Measurements from ENCODE around the gene LRRC17. TPM values are rescaled to one million over a fixed set of nuclear protein-coding genes. Genes with fewer than 3 reads are reported as not detected.
"Not testable (repeated sequence)": the region's sequence is repeated elsewhere in the genome, so short reads cannot be mapped to it uniquely, and the experiment has no call there.

Gene LRRC17
- total RNA-seq, 2 donors from 2014 or later: 2.0 to 2.9 TPM

GRCh38 chr7:102944241-102944640, 31.4 kb downstream of the LRRC17 start:
- no peak for ATAC-seq
- no peaks in the 10 kb centered on the region for H3K36me3 ChIP-seq (replicated peaks in 1 of 2; ENCODE audit: insufficient read depth in 1 of 2, low read depth in 2 of 2)
- intact Hi-C loops (cut with DNase I): no loop called here
- H3K27me3 ChIP-seq: no peaks in the 10 kb centered on the region
- H3K27ac ChIP-seq: no peak overlapping the region
- 89 to 91% methylated on average over 4 of the region's 4 CpGs for WGBS, 2 donors
- H3K4me1 ChIP-seq: no peaks in the 10 kb centered on the region
- no peak for DNase-seq
- no peak for TF ChIP-seq POLR2A (IDR thresholded peaks at IDR 0.05)
- TF ChIP-seq CTCF (IDR thresholded peaks at IDR 0.05): no peak
- H3K4me3 ChIP-seq: no peak overlapping the region
- H3K9me3 ChIP-seq: no peaks in the 10 kb centered on the region

- Histone ChIP-seq H3K9me3 (no peaks in the 10 kb centered on the region), H3K36me3 (replicated peaks in 1 of 2; ENCODE audit: insufficient read depth in 1 of 2, low read depth in 2 of 2) (no peaks in the 10 kb centered on the region), H3K27me3 (no peaks in the 10 kb centered on the region), H3K4me3 (no peak overlapping the region), H3K4me1 (no peaks in the 10 kb centered on the region), H3K27ac (no peak overlapping the region)
- DNase-seq (no peak), ATAC-seq (no peak)
- 85 to 97% methylated on average over 3 of the region's 3 CpGs for WGBS, 2 donors
- TF ChIP-seq POLR2A (IDR thresholded peaks at IDR 0.05): no peak
- TF ChIP-seq CTCF (IDR thresholded peaks at IDR 0.05): no peak
- intact Hi-C loops (cut with DNase I): no loop called here
Observed at GRCh38 chr7:102951839-102952238, 39.0 kb downstream of the LRRC17 start.

- ATAC-seq: no peak
- TF ChIP-seq CTCF (IDR thresholded peaks at IDR 0.05): no peak
- no peak for TF ChIP-seq POLR2A (IDR thresholded peaks at IDR 0.05)
- Histone ChIP-seq H3K4me3 (no peak overlapping the region), H3K27me3 (no peaks in the 10 kb centered on the region), H3K36me3 (replicated peaks in 1 of 2; ENCODE audit: insufficient read depth in 1 of 2, low read depth in 2 of 2) (no peaks in the 10 kb centered on the region), H3K9me3 (no peaks in the 10 kb centered on the region), H3K4me1 (no peaks in the 10 kb centered on the region), H3K27ac (no peak overlapping the region)
- intact Hi-C loops (cut with DNase I): no loop called here
- DNase-seq: no peak
Observed at GRCh38 chr7:102953406-102953805, 40.6 kb downstream of the LRRC17 start.

- intact Hi-C loops (cut with DNase I): not testable (repeated sequence)
Observed at GRCh38 chr7:102954359-102954758, 41.6 kb downstream of the LRRC17 start.

GRCh38 chr7:102958004-102958403, 45.2 kb downstream of the LRRC17 start:
- ATAC-seq; intact Hi-C loops (cut with DNase I); H3K36me3 ChIP-seq (replicated peaks in 1 of 2; ENCODE audit: insufficient read depth in 1 of 2, low read depth in 2 of 2); H3K27ac ChIP-seq; H3K27me3 ChIP-seq; H3K4me3 ChIP-seq; DNase-seq; H3K4me1 ChIP-seq; H3K9me3 ChIP-seq: not testable (repeated sequence)
- 85 to 91% methylated on average over 3 of the region's 3 CpGs for WGBS, 2 donors

More at GRCh38 chr7:102954359-102954758, 41.6 kb downstream of the LRRC17 start:
- H3K9me3 ChIP-seq; H3K4me1 ChIP-seq; H3K27me3 ChIP-seq; DNase-seq; H3K36me3 ChIP-seq (replicated peaks in 1 of 2; ENCODE audit: insufficient read depth in 1 of 2, low read depth in 2 of 2); ATAC-seq; H3K27ac ChIP-seq; H3K4me3 ChIP-seq: not testable (repeated sequence)
- 83 to 86% methylated on average over 4 of the region's 4 CpGs for WGBS, 2 donors

GRCh38 chr7:102961993-102962392, 49.2 kb downstream of the LRRC17 start:
- H3K27me3 ChIP-seq; H3K4me3 ChIP-seq; intact Hi-C loops (cut with DNase I); H3K4me1 ChIP-seq; H3K27ac ChIP-seq; H3K9me3 ChIP-seq; DNase-seq; H3K36me3 ChIP-seq (replicated peaks in 1 of 2; ENCODE audit: insufficient read depth in 1 of 2, low read depth in 2 of 2); ATAC-seq: not testable (repeated sequence)
- 58 to 100% methylated on average over 1 of the region's 2 CpGs for WGBS, 2 donors

Measured in body of pancreas (tissue), 4 donors.